Measurements from ENCODE around the gene FAM53A. TPM values are rescaled to one million over a fixed set of nuclear protein-coding genes. Genes with fewer than 3 reads are reported as not detected.
"Not testable (repeated sequence)": the region's sequence is repeated elsewhere in the genome, so short reads cannot be mapped to it uniquely, and the experiment has no call there.

Gene FAM53A
- total RNA-seq, 1 experiment from 2014 or later = 2.4 TPM

GRCh38 chr4:1607436-1608195 lies 76.5 kb downstream of the FAM53A start:
- not testable (repeated sequence) for DNase-seq (ENCODE audit: low spot score)

- DNase-seq (ENCODE audit: low spot score) = peak; percentile 51
Observed at GRCh38 chr4:1604706-1605205, 79.4 kb downstream of the FAM53A start.

GRCh38 chr4:1604181-1604705 lies 79.9 kb downstream of the FAM53A start:
- no peak for DNase-seq (ENCODE audit: low spot score)

GRCh38 chr4:1603413-1604135 lies 80.5 kb downstream of the FAM53A start:
- DNase-seq (ENCODE audit: low spot score) = no peak

- DNase-seq (ENCODE audit: low spot score) = no peak
Observed at GRCh38 chr4:1602655-1603412, 81.3 kb downstream of the FAM53A start.

- no peak for DNase-seq (ENCODE audit: low spot score)
Observed at GRCh38 chr4:1601852-1602654, 82.1 kb downstream of the FAM53A start.

- DNase-seq (ENCODE audit: low spot score) = no peak
Observed at GRCh38 chr4:1601533-1601835, 82.6 kb downstream of the FAM53A start.

- no peak for DNase-seq (ENCODE audit: low spot score)
Observed at GRCh38 chr4:1600811-1601532, 83.1 kb downstream of the FAM53A start.

- no peak for DNase-seq (ENCODE audit: low spot score)
Observed at GRCh38 chr4:1600211-1600780, 83.8 kb downstream of the FAM53A start.

- DNase-seq (ENCODE audit: low spot score) = no peak
Observed at GRCh38 chr4:1599491-1600210, 84.5 kb downstream of the FAM53A start.

GRCh38 chr4:1599026-1599481 lies 85.1 kb downstream of the FAM53A start:
- DNase-seq (ENCODE audit: low spot score) = no peak

- no peak for DNase-seq (ENCODE audit: low spot score)
Observed at GRCh38 chr4:1598206-1599025, 85.7 kb downstream of the FAM53A start.

- DNase-seq (ENCODE audit: low spot score) = no peak
Observed at GRCh38 chr4:1597021-1597931, 86.8 kb downstream of the FAM53A start.

GRCh38 chr4:1596393-1596792 lies 87.7 kb downstream of the FAM53A start:
- DNase-seq (ENCODE audit: low spot score) = no peak

- DNase-seq (ENCODE audit: low spot score) = no peak
Observed at GRCh38 chr4:1595789-1596325, 88.3 kb downstream of the FAM53A start.

- DNase-seq (ENCODE audit: low spot score) = no peak
Observed at GRCh38 chr4:1594871-1595788, 89.0 kb downstream of the FAM53A start.
